ENCODE data around the gene ADRA2C.
"Not testable (repeated sequence)": the region's sequence is repeated elsewhere in the genome, so short reads cannot be mapped to it uniquely, and the experiment has no call there.

ADRA2C gene

DNA sequence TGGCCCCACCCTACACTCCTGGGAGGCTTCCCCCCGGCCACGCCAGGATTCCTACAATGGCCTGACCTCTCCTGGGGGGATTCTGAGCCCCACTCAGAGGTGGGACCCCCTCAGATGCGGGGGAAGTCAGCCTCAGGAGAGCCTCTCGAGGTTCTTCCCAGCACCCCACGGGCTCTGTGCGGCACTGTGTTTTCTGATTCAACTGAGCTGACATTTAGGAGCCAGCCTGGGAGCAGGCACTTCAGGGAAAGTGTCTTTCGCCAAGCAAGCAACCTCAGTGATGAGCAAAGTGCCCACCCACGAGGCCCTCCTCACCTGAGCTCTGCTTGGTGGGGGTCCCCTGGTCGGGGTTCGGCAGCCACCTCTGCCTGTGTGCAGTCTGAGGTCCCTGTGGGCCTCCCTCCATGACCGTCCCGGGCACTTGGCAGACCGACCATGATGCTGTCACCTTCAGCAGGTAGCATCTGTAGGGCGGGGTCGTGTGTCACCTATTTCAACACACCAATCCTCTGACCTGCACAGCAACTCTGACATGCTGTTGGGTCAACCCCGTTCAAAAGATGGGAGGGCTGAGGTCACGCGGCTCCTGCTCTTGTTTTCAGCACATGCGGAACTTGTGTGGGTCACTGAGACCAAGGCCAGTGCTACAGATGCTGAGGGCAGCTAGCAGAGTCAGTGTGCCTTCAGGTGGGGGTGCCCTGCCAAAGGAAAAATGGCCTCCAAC, 46.2 kb downstream of the ADRA2C start:
- DNase-seq (ENCODE audit: low read depth in 3 of 3), result no peak

DNA sequence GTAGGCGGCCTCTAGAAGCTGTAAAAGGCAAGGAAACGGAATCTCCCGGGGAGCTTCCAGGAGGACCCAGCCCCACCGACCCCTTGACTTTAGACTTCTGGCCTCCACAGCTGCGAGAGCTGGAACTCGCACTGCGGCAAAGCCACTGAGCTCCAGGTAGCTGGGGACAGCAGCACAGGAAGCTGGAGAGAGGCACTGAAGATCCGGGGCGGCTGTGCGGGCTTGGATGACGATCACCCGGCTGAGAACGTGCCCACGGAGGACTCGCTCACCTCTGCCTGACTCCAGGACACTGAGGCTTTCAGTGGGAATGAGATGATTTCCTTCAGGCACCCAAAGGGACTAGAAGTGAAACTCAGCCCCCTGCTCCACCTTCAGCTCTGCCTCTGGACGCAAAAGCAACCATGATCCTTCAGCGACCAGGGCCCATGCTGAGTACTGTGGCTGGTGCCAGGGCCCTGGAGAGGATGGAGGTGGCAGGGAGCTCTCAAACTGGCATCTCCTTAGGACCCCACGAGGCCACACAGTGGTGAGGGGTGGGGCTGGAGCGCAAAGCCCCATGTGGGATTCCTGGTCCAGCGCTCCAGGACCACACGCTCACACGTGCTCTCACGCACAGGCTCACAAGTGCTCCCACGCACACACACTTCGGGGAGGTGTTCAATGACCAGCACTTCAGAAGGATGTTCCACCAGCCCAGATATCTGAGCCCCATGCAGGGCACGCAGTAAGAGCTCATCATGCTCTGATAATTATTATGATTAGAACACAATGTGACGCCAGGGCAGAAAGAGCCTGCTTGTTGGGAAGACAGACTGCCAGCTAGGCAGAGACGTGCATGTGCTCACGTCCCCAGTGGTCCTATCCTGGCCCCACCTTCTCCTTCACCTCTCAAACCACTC, 47.2 kb downstream of the ADRA2C start:
- DNase-seq (ENCODE audit: low read depth in 3 of 3), result no peak

DNA sequence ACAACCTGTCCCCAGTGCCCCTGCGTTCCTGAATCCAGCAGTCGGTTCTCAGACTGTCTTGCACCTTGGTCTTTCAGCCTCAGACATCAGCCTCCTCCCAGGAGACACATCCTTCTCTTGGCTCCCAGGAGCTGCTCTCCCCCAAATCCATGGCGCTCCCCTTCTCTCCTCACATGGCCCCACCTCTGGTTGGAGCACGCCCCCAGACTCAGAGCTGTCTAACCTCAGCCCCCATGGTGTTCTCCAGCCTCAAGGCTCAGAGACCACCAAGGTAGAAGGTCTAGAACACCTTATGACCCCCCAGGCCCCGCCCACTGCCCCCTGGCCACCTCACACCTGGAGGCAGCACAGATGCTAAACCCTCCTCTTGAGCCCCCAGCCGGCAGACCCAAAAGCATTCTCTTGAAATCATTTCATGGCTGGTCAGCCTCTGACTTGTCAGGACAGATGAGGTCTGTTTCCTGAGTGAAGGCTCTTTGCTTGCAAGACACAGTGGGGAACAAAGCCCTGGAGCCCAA, 47.9 kb downstream of the ADRA2C start:
- no peak for DNase-seq (ENCODE audit: low read depth in 3 of 3)

DNA sequence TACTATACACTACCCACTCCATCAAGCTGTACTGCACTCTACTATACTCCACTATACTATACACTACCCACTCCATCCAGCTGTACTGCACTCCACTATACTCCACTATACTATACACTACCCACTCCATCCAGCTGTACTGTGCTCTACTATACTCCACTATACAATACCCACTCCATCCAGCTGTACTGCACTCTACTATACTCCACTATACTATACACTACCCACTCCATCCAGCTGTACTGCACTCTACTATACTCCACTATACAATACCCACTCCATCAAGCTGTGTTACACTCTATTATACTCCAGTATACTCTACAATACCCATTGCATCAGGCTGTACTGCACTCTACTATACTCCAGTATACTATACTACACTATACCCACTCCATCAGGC, 48.7 kb downstream of the ADRA2C start:
- not testable (repeated sequence) for DNase-seq (ENCODE audit: low read depth in 3 of 3)

DNA sequence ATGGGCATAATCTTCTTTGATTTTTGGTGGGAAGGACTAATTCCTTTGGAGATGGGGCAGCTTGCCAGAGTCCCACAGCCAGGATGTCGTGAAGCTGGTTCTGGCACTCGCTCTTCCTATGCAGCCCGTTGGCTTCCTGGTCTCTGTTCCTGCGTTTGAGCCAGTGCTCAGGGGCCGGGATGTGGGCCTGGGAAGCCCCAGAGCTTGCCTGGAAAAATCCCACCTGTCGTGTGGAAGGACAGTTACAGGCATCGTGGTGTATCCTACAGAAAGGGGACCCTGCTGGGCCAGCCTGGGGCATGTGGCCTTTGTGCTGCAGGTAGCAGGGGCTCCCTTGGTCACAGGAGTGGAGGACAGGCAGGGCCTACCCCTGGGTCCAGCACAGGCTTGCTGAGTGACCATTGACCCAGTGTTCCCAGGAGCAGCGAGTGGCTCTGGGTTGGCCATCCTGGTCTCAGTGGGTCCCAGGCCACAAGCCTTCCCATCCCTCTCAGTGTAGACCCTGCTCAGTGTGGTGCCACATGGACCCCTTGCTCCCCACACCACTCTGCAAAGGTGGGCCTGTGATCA, 50.2 kb downstream of the ADRA2C start:
- no peak for DNase-seq (ENCODE audit: low read depth in 3 of 3)

DNA sequence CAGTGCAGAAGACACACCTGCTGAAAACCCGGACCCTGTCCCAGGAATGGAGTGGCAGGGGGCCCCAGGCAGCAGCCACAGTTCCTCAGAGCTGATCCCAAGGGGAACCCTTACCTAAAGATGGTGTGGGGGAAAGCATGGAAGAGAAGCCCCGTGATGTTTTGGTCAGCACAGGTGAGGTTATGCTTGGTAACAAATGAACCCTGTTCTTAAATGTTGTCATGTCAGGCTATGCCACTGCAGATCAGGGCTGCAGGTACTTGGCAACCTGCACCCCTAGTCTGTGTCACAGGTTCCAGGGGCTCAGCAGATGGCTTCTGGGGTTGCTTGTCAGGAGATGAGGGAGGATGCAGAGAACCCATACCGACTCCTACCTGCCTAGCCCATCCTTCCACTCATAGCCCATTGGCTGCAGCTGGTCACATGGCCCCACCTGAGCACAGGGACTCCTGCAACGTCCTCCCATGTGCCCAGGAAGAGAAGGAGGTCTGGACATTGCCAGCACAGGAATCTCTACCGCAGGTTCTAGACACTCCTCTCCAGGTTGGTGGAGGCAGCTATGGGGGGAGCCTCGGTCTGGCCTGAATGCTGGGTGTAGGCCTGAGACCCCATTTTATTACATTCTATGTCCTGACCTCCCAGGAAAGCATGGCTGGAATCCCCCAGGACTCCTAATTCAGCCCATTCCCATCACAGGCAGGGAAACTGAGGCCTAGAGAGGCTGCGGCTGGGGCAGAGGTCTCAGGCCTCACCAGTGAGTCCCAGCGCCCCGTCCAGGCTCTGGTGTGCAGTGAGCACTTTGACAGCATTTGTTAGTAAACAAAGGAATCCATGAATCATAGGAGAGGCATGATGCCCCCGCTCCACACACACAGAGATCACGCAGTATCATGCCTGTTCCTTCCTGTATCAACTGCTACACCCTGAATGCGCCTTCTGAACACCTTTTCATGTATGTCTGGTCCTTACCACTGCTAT, 51.1 kb downstream of the ADRA2C start:
- no peak for DNase-seq (ENCODE audit: low read depth in 3 of 3)

All from stimulated activated CD4-positive, alpha-beta T cell treated with anti-CD3 and anti-CD28 coated beads, TNF-alpha, amount 100 ng/mL, for 4 hours (primary cell).